Activated CD4-positive, alpha-beta T cell treated with anti-CD3 and anti-CD28 coated beads for 1 hour (primary cell): ENCODE results near the gene DPH5.

ENCODE experiments used
- DNase-seq: peaks from one replicate; pipeline ENCODE4 v3.0.0-alpha.2; 2020

The DPH5 gene

DNA sequence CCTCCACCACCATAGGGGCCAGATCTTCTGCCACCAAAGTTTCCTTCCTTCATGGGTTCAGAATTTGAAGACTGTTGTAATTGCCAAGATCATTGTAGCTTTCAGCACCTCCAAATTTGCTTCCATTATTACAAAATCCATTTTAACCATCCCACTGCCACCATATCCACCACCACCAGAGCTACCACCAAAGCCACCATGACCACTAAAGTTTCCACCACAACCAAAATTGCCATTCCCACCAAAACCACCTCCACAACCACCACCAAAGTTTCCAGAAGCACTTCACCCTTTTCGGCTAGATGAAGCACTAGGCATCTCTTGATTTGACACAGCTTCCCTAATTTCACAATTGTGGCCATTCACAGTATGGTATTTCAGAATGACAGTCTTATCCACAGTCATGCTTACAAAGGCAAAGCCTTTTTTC lies 84.5 kb downstream of the DPH5 start:
- no peak for DNase-seq
